Osteocyte (in vitro differentiated cells): ENCODE data around the gene MYO1H. TPM values are rescaled to one million over a fixed set of nuclear protein-coding genes. Genes with fewer than 3 reads are reported as not detected.
A peak's percentile ranks its signal among the peaks of the same experiment; 100 is the strongest.

ENCODE experiments used
- DNase-seq: peaks from one replicate; pipeline ENCODE4 v3.0.0; 2021; ENCODE audit warnings: mixed read lengths; ENCODE audit not compliant: unreplicated experiment; ENCODE audit errors: extremely low spot score
- H3K27ac Mint-ChIP-seq: one replicate; pipeline ENCODE4 v1.8.0; 2021; ENCODE audit warnings: mild to moderate bottlenecking, mixed read lengths; ENCODE audit not compliant: unreplicated experiment
- H3K27me3 Mint-ChIP-seq: one replicate; pipeline ENCODE4 v1.8.0; 2021; ENCODE audit warnings: mixed read lengths; ENCODE audit not compliant: unreplicated experiment
- H3K36me3 Mint-ChIP-seq: one replicate; pipeline ENCODE4 v1.8.0; 2021; ENCODE audit warnings: mixed read lengths; ENCODE audit not compliant: unreplicated experiment
- H3K4me1 Mint-ChIP-seq: one replicate; pipeline ENCODE4 v1.8.0; 2021; ENCODE audit warnings: mixed read lengths; ENCODE audit not compliant: unreplicated experiment
- H3K4me3 Mint-ChIP-seq: one replicate; pipeline ENCODE4 v1.8.0; 2021; ENCODE audit warnings: mild to moderate bottlenecking, moderate library complexity, mixed read lengths; ENCODE audit not compliant: unreplicated experiment
- H3K9me3 Mint-ChIP-seq: one replicate; pipeline ENCODE4 v1.8.0; 2021; ENCODE audit warnings: mixed read lengths; ENCODE audit not compliant: unreplicated experiment
- CTCF ChIP-seq: fragments of 200-600 bp; sonication (generic); IDR thresholded peaks from 2 replicates; pipeline ENCODE4 v1.5.0; 2021; ENCODE audit warnings: antibody characterized with exemption, mild to moderate bottlenecking, moderate library complexity
- total RNA-seq: library from RNA; stranded (reverse); gene quantifications from 2 replicates; pipeline ENCODE4 v1.2.1, GENCODE V29; 2021

MYO1H gene
- total RNA-seq, 1 donor from 2014 or later = not detected

GRCh38 chr12:109460538-109460937 is 112.8 kb downstream of the MYO1H start:
- Mint-ChIP-seq H3K4me1 (peaks cover 81% of the 10 kb centered on the region), H3K27me3 (no peaks in the 10 kb centered on the region), H3K36me3 (peaks cover 33% of the 10 kb centered on the region), H3K4me3 (no peak overlapping the region), H3K9me3 (no peaks in the 10 kb centered on the region), H3K27ac (peak overlapping the region; percentile 94)
- no peak for DNase-seq
- no peak for TF ChIP-seq CTCF

GRCh38 chr12:109461049-109461845 is 113.5 kb downstream of the MYO1H start:
- H3K27me3 Mint-ChIP-seq = no peaks in the 10 kb centered on the region
- H3K4me3 Mint-ChIP-seq = peak overlapping the region; percentile 18
- H3K4me1 Mint-ChIP-seq = peaks cover 83% of the 10 kb centered on the region
- H3K9me3 Mint-ChIP-seq = no peaks in the 10 kb centered on the region
- TF ChIP-seq CTCF = no peak
- H3K27ac Mint-ChIP-seq = peak overlapping the region; percentile 94
- no peak for DNase-seq
- peaks cover 29% of the 10 kb centered on the region for H3K36me3 Mint-ChIP-seq

GRCh38 chr12:109461846-109462756 is 114.4 kb downstream of the MYO1H start:
- no peaks in the 10 kb centered on the region for H3K9me3 Mint-ChIP-seq
- peaks cover 21% of the 10 kb centered on the region for H3K36me3 Mint-ChIP-seq
- no peak for TF ChIP-seq CTCF
- H3K4me1 Mint-ChIP-seq = peaks cover 83% of the 10 kb centered on the region
- no peaks in the 10 kb centered on the region for H3K27me3 Mint-ChIP-seq
- DNase-seq = peak; percentile 88
- H3K27ac Mint-ChIP-seq = peak overlapping the region; percentile 94
- peak overlapping the region; percentile 49 for H3K4me3 Mint-ChIP-seq

- H3K4me1 Mint-ChIP-seq = peaks cover 75% of the 10 kb centered on the region
- DNase-seq = no peak
- no peak for TF ChIP-seq CTCF
- H3K27me3 Mint-ChIP-seq = no peaks in the 10 kb centered on the region
- H3K4me3 Mint-ChIP-seq = peak overlapping the region; percentile 49
- no peaks in the 10 kb centered on the region for H3K9me3 Mint-ChIP-seq
- H3K27ac Mint-ChIP-seq = peak overlapping the region; percentile 94
- H3K36me3 Mint-ChIP-seq = peaks cover 20% of the 10 kb centered on the region
Observed at GRCh38 chr12:109462868-109463692, 115.4 kb downstream of the MYO1H start.
